HG03442 (cell line): ENCODE data around the gene RALGPS1.

Source experiments
- ATAC-seq: cut with Tn5 transposase; IDR thresholded peaks from one replicate; pipeline ENCODE4 v1.9.1; 2021; ENCODE audit warnings: mild to moderate bottlenecking, moderate library complexity; ENCODE audit not compliant: unreplicated experiment

RALGPS1 gene

GRCh38 chr9:127116088-127116726, 201.6 kb downstream of the RALGPS1 start:
- no peak for ATAC-seq

GRCh38 chr9:127116957-127117356, 202.4 kb downstream of the RALGPS1 start:
- ATAC-seq, result no peak

GRCh38 chr9:127117801-127118200, 203.2 kb downstream of the RALGPS1 start:
- ATAC-seq, result no peak

DNA sequence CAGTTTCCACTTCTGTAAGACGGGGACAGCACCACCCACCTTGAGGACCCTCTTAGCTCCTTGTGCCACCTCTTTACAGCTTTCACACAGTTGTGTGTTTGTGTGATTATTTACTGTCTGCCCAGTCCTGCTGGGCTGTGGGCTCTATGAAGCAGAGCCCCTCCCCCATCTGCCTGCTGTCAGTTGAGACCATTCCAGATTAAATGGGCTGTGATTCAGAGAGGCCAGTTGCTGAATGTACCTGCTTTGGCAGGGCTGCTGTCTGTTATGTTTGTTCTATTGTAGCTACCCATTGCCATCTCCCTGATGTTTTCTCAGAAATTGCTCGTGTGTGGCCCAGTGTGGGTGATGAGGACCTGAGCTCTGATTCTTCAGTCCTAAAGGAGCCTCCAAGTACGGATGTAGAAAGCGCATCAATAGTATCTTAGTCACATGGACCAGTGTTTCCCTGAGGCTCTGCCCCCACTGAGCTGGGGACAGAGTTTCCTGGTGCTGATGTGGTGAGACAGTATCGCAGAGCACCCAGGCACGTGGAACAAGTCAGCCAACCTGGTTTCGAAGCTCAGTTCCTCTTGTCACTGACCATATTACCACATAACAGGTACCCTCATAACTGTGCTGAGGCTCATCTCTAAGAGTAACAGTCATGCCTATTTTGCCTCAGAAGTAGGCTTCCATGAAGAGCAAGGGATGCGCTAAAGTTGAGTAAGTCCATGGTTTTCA, 204.2 kb downstream of the RALGPS1 start:
- ATAC-seq, result peak; percentile 40

- ATAC-seq, result no peak
Observed at GRCh38 chr9:127119320-127119709, 204.7 kb downstream of the RALGPS1 start.

DNA sequence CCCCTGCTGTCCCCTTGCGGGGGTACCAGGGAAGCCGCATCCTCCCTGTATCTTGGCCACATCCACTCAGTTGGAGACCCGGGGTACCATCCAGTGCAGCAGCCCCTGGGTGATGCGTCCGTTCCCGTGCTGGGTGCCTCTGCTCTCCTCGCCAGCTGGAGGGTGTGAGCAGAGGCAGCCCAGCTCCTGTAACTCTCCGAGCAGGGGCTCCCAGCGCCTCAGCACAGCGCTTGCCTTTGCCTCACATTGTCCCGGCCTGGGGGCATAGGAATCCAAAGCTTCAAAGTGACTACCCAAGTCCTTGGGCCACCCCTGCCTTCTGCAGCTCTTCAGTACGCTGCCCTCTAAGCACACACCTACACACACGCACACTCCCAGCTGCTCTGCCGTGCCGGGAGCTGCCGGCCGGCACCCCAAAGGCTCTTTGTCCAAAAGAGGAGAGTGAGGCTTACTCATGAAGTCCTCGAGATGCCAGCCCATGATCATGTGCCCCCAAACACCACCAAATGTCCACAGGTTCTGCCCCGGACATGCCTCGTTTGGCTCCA, 207.1 kb downstream of the RALGPS1 start:
- no peak for ATAC-seq

GRCh38 chr9:127122176-127123063, 207.8 kb downstream of the RALGPS1 start, which contains the start of gene ANGPTL2:
TSS of gene ANGPTL2 (minus strand) at chr9:127122635. CDS start at chr9:127108731, 13,904 bp downstream.
- no peak for ATAC-seq

- no peak for ATAC-seq
Observed at GRCh38 chr9:127123064-127123890, 208.7 kb downstream of the RALGPS1 start.

DNA sequence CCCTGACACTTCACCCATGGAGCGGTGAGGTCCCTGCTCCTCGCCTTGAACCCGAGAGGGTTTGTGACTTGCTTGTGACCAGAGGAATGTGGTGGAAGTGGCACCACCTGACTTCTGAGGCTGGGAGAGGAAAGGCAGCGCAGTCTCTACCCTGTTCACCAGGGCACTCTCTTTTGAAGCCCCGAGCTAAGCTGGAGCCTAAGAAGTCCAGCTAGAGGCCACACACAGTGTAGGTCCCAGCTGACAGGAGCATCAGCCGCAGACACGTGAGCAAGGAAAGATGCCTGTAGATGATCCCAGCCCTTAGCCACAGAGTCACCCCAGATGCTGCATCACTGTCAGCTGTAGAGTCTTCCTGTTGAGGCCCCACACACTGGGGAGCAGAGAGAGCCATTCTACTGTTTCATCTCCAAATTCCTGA, 209.5 kb downstream of the RALGPS1 start:
- no peak for ATAC-seq

- no peak for ATAC-seq
Observed at GRCh38 chr9:127124792-127125191, 210.2 kb downstream of the RALGPS1 start.

DNA sequence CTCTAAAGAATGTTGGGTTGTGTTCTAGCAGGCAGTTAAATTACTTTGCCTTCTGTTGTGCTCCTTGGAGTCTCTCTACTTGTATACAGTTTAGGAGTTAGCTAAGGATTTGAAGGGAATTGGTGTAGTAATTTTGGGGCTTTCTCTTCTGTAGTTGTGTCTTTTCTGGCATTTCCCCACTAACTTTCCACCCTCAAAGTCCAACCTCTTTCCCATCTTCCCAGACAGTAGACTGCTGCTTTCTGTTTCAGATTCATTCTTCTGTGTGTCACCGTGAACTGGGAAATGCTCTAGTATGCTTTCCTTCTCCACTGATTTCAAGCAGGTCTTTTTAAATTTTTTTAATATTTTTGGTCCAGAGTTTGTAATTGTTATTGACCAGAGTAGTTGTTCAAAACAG, 212.4 kb downstream of the RALGPS1 start:
- ATAC-seq, result no peak

DNA sequence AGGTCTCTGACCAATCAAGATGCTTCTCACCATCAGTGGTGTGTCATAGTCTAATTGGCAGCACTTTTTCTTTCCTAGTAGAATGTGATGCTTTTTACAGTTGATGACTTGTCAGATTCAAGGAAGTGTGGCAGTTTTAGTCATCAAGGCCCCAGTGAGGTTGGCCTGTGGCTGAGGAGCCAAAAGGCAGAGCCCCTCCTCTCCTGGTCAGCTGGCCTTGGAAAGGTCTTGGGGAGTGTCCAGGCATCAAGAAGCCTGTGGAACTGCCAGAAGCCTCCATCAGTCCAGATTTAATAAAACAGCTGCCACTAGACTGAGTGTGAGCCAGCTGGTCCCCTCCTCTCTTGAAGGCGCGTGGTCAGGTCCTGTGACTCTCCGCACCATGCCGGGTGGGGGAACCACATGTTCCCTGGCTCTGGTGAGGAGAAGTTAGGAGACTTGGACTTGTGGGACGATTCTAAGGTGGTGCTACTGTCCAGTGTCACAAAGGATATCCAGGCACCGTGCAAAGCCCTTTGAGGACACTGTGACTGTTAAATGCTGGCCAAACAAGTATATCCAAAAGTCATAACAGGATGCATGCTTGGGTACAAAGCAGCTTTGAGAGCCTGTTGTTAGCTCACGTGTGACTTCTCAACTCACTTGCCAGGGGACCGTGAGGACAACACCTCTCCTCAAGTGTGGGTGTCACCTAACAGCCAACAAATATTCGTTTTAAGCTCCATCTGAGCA, 213.9 kb downstream of the RALGPS1 start:
- ATAC-seq, result no peak

GRCh38 chr9:127129073-127129717, 214.6 kb downstream of the RALGPS1 start:
- no peak for ATAC-seq

- no peak for ATAC-seq
Observed at GRCh38 chr9:127129718-127130085, 215.1 kb downstream of the RALGPS1 start.

GRCh38 chr9:127130235-127130634, 215.7 kb downstream of the RALGPS1 start:
- no peak for ATAC-seq

DNA sequence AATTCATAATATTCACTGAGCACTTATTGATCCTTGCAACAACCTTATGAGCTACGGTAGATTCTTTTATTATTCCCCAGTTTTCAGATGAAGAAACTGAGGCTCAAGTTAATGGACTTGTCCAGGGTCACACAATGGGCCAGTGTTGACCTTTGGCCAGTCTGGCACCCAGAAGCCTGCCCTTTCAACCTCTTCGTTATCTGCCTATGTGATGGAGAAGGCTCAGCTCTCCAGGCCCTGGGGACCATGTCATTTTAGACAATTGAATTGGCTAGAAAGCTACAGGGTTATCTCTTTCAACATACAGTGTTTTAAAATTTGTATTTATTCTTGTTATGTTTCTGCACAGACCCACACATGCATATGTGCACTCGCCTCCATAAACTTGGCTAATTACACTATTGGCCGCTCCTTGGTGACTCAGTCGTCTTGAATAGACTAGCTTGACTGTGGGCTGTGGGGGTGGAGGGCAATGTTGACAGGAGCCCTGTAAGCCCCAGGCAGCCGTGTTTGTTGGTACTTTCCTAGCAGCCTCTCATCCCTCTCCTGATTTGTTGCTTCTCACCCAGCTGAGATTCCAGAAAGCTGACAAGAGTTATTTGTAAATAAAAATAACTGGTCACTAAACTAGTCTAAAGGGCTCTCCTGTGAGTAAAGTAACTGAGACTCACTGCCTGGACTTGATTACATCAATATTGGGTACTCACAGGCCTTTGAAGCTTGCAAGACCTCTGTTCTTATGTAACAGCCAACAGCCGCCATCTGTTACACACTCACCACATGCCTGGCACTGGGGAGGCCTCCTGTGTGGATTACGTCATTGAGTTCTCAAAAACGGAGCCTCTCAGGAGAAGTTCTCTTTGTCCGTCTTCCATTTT, 216.3 kb downstream of the RALGPS1 start:
- ATAC-seq, result no peak

- no peak for ATAC-seq
Observed at GRCh38 chr9:127131871-127132270, 217.3 kb downstream of the RALGPS1 start.

DNA sequence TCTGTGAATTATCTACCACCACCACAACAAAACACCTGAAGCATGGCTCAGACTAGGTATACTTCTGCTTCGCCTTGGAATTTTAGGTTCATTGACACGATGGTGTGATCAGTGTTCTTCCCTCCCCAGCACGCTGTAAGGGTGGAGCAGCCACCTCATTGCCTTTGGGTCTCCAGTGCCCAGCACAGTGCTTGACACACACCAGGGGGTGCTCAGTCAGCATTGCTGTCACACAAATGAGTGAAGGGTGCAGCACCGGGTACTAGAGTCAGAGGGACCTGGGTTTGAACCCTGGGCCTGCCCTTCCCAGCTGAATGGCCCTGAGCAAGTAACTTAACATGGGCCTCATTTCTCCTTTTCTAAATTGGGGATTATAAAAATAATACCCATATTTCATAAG, 217.8 kb downstream of the RALGPS1 start:
- no peak for ATAC-seq
